Osteocyte (in vitro differentiated cells): Measurements from ENCODE around the gene SRRM1. TPM values are rescaled to one million over a fixed set of nuclear protein-coding genes. Genes with fewer than 3 reads are reported as not detected.
A peak's percentile ranks its signal among the peaks of the same experiment; 100 is the strongest.

Experiments used
- DNase-seq: peaks from one replicate; pipeline ENCODE4 v3.0.0; 2021; ENCODE audit warnings: mixed read lengths; ENCODE audit not compliant: unreplicated experiment; ENCODE audit errors: extremely low spot score
- H3K27ac Mint-ChIP-seq: one replicate; pipeline ENCODE4 v1.8.0; 2021; ENCODE audit warnings: mild to moderate bottlenecking, mixed read lengths; ENCODE audit not compliant: unreplicated experiment
- H3K27me3 Mint-ChIP-seq: one replicate; pipeline ENCODE4 v1.8.0; 2021; ENCODE audit warnings: mixed read lengths; ENCODE audit not compliant: unreplicated experiment
- H3K36me3 Mint-ChIP-seq: one replicate; pipeline ENCODE4 v1.8.0; 2021; ENCODE audit warnings: mixed read lengths; ENCODE audit not compliant: unreplicated experiment
- H3K4me1 Mint-ChIP-seq: one replicate; pipeline ENCODE4 v1.8.0; 2021; ENCODE audit warnings: mixed read lengths; ENCODE audit not compliant: unreplicated experiment
- H3K4me3 Mint-ChIP-seq: one replicate; pipeline ENCODE4 v1.8.0; 2021; ENCODE audit warnings: mild to moderate bottlenecking, moderate library complexity, mixed read lengths; ENCODE audit not compliant: unreplicated experiment
- H3K9me3 Mint-ChIP-seq: one replicate; pipeline ENCODE4 v1.8.0; 2021; ENCODE audit warnings: mixed read lengths; ENCODE audit not compliant: unreplicated experiment
- CTCF ChIP-seq: fragments of 200-600 bp; sonication (generic); IDR thresholded peaks from 2 replicates; pipeline ENCODE4 v1.5.0; 2021; ENCODE audit warnings: antibody characterized with exemption, mild to moderate bottlenecking, moderate library complexity
- total RNA-seq: library from RNA; stranded (reverse); gene quantifications from 2 replicates; pipeline ENCODE4 v1.2.1, GENCODE V29; 2021

Gene SRRM1
- total RNA-seq, 1 donor from 2014 or later: 110 TPM

GRCh38 chr1:24619376-24619775, 23.7 kb upstream of the SRRM1 start:
- Mint-ChIP-seq H3K4me1 (peaks cover 4% of the 10 kb centered on the region), H3K9me3 (peaks cover 6% of the 10 kb centered on the region), H3K4me3 (no peak overlapping the region), H3K27me3 (peaks cover 48% of the 10 kb centered on the region), H3K27ac (no peak overlapping the region), H3K36me3 (no peaks in the 10 kb centered on the region)
- DNase-seq: peak; percentile 42
- no peak for TF ChIP-seq CTCF

- Mint-ChIP-seq H3K9me3 (peaks cover 6% of the 10 kb centered on the region), H3K27me3 (peaks cover 37% of the 10 kb centered on the region), H3K27ac (no peak overlapping the region), H3K4me3 (no peak overlapping the region), H3K4me1 (peaks cover 4% of the 10 kb centered on the region), H3K36me3 (no peaks in the 10 kb centered on the region)
- no peak for TF ChIP-seq CTCF
- no peak for DNase-seq
These were observed 22.4 kb upstream of the SRRM1 start for GRCh38 chr1:24620678-24621077.

GRCh38 chr1:24621121-24621520, 22.0 kb upstream of the SRRM1 start:
- peak; percentile 23 for DNase-seq
- Mint-ChIP-seq H3K27me3 (peaks cover 34% of the 10 kb centered on the region), H3K27ac (no peak overlapping the region), H3K4me1 (peaks cover 4% of the 10 kb centered on the region), H3K36me3 (no peaks in the 10 kb centered on the region), H3K4me3 (no peak overlapping the region), H3K9me3 (peaks cover 6% of the 10 kb centered on the region)
- TF ChIP-seq CTCF: no peak

- no peak overlapping the region for H3K4me3 Mint-ChIP-seq
- no peaks in the 10 kb centered on the region for H3K9me3 Mint-ChIP-seq
- peak; percentile 76 for DNase-seq
- H3K4me1 Mint-ChIP-seq: peaks cover 4% of the 10 kb centered on the region
- H3K27ac Mint-ChIP-seq: no peak overlapping the region
- no peaks in the 10 kb centered on the region for H3K36me3 Mint-ChIP-seq
- no peak for TF ChIP-seq CTCF
- peaks cover 25% of the 10 kb centered on the region for H3K27me3 Mint-ChIP-seq
These were observed 20.9 kb upstream of the SRRM1 start for GRCh38 chr1:24622218-24622617.

- DNase-seq: peak; percentile 17
- peaks cover 33% of the 10 kb centered on the region for H3K27me3 Mint-ChIP-seq
- no peak overlapping the region for H3K4me3 Mint-ChIP-seq
- H3K27ac Mint-ChIP-seq: no peak overlapping the region
- no peaks in the 10 kb centered on the region for H3K36me3 Mint-ChIP-seq
- no peaks in the 10 kb centered on the region for H3K4me1 Mint-ChIP-seq
- TF ChIP-seq CTCF: no peak
- H3K9me3 Mint-ChIP-seq: no peaks in the 10 kb centered on the region
These were observed 10.3 kb upstream of the SRRM1 start for GRCh38 chr1:24632832-24633175.
